Measurements from ENCODE around the gene HMGCL.
"Not testable (repeated sequence)": the region's sequence is repeated elsewhere in the genome, so short reads cannot be mapped to it uniquely, and the experiment has no call there.

HMGCL gene

GRCh38 chr1:23825762-23826522 lies 713 bp upstream of the HMGCL start:
- no peak for DNase-seq

GRCh38 chr1:23824711-23825075 lies 536 bp downstream of the HMGCL start:
- no peak for DNase-seq

- no peak for DNase-seq
These were observed 1.5 kb downstream of the HMGCL start for GRCh38 chr1:23823767-23824166.

- DNase-seq = no peak
These were observed 7.6 kb downstream of the HMGCL start for GRCh38 chr1:23817633-23818032.

GRCh38 chr1:23816906-23817305 lies 8.3 kb downstream of the HMGCL start:
- DNase-seq = no peak

GRCh38 chr1:23816361-23816760 lies 8.9 kb downstream of the HMGCL start:
- DNase-seq = no peak

GRCh38 chr1:23814016-23814415 lies 11.2 kb downstream of the HMGCL start:
- no peak for DNase-seq

- peak; percentile 8 for DNase-seq
These were observed 14.2 kb downstream of the HMGCL start for GRCh38 chr1:23810818-23811540.

GRCh38 chr1:23809751-23810171 lies 15.5 kb downstream of the HMGCL start:
- DNase-seq = peak; percentile 55

GRCh38 chr1:23807453-23807852 lies 17.8 kb downstream of the HMGCL start:
- no peak for DNase-seq

- DNase-seq = no peak
These were observed 18.9 kb downstream of the HMGCL start for GRCh38 chr1:23806280-23806679.

- DNase-seq = no peak
These were observed 20.2 kb downstream of the HMGCL start for GRCh38 chr1:23805025-23805424.

- no peak for DNase-seq
These were observed 20.9 kb downstream of the HMGCL start for GRCh38 chr1:23804183-23804835.

GRCh38 chr1:23803674-23804073 lies 21.6 kb downstream of the HMGCL start:
- no peak for DNase-seq

- not testable (repeated sequence) for DNase-seq
These were observed 22.4 kb downstream of the HMGCL start for GRCh38 chr1:23802809-23803342.

- DNase-seq = no peak
These were observed 23.4 kb downstream of the HMGCL start for GRCh38 chr1:23801876-23802275.

- peak; percentile 7 for DNase-seq
These were observed 23.9 kb downstream of the HMGCL start for GRCh38 chr1:23801338-23801748.

GRCh38 chr1:23800400-23801337 lies 24.6 kb downstream of the HMGCL start, which contains the start of gene GALE:
GALE (minus strand) TSS chr1:23800754; CDS start chr1:23799007, 1,747 bp downstream.
- peak; percentile 92 for DNase-seq

GRCh38 chr1:23799570-23800399 lies 25.4 kb downstream of the HMGCL start:
- peak; percentile 22 for DNase-seq

GRCh38 chr1:23799255-23799569 lies 26.0 kb downstream of the HMGCL start:
- no peak for DNase-seq

- no peak for DNase-seq
These were observed 26.5 kb downstream of the HMGCL start for GRCh38 chr1:23798662-23799142.

Data from NCI-H146 (cell line).